A549 (cell line): Measurements from ENCODE around the gene BCORL1. TPM values are rescaled to one million over a fixed set of nuclear protein-coding genes. Genes with fewer than 3 reads are reported as not detected.

Experiments used
- ATAC-seq, 2 experiments: fragments of 200-7000 bp in 1 of 2; fragments of >200 bp in 1 of 2; cut with Nextera tagmentation in 1 of 2; cut with Tn5 transposase in 1 of 2; 3 replicates each; pipeline versions ENCODE4 v1.8.0 to v1.9.1; 2018 to 2020; ENCODE audit warnings: mild to moderate bottlenecking in 1 of 2, moderate library complexity in 1 of 2
- CTCF ChIA-PET: fragments of 300-600 bp; sonication (Branson Sonifier 250); formaldehyde crosslinking; extraction: SDS; loops from one replicate; lab custom pipeline; 2021; ENCODE audit warnings: antibody characterized with exemption, inconsistent platforms; lab: Yijun Ruan, JAX
- POLR2A ChIA-PET: fragments of 350-600 bp; formaldehyde crosslinking; extraction: SDS; loops from one replicate; lab custom pipeline; 2021; ENCODE audit warnings: antibody characterized with exemption, inconsistent platforms; lab: Yijun Ruan, JAX
- DNase-seq, 2 experiments: peaks; one replicate each; pipeline versions ENCODE4 v3.0.0 to v3.0.0-alpha.2; 2011 to 2016; ENCODE audit warnings: low read depth in 1 of 2, low spot score in 1 of 2
- FAIRE-seq: peaks from 2 replicates; lab custom pipeline; 2011; peaks lifted over from hg19 to GRCh38; lab: Jason Lieb, UNC
- H3K27ac ChIP-seq, 2 experiments: fragments of >200 bp; sonication (Bioruptor Twin); formaldehyde crosslinking; 3 replicates each; pipeline ENCODE4 v1.5.1; 2016 to 2017
- H3K4me1 ChIP-seq: fragments of >200 bp; sonication (Bioruptor Twin); formaldehyde crosslinking; 3 replicates; pipeline ENCODE4 v1.6.1; 2016
- H3K4me2 ChIP-seq: fragments of >200 bp; sonication (Bioruptor Twin); formaldehyde crosslinking; 3 replicates; pipeline ENCODE4 v1.6.1; 2016
- H3K4me3 ChIP-seq: fragments of >200 bp; sonication (Bioruptor Twin); formaldehyde crosslinking; 3 replicates; pipeline ENCODE4 v1.5.1; 2016
- H3K9me3 ChIP-seq: fragments of >200 bp; sonication (Bioruptor Twin); formaldehyde crosslinking; 3 replicates; pipeline ENCODE4 v1.6.1; 2016
- ATOH8 ChIP-seq: fragments of 250-450 bp; sonication (Bioruptor Pico); IDR thresholded peaks from 2 replicates; pipeline ENCODE4 v1.5.0; 2020; ENCODE audit warnings: low read depth, mild to moderate bottlenecking, moderate library complexity
- BCL3 ChIP-seq: fragments of >200 bp; sonication (Bioruptor Twin); formaldehyde crosslinking; IDR thresholded peaks from 3 replicates; pipeline ENCODE4 v1.6.1; 2016
- BHLHE40 ChIP-seq: IDR thresholded peaks from 2 replicates; pipeline ENCODE4 v1.6.1; 2012; ENCODE audit warnings: low read depth, low read length, inconsistent platforms
- CBX2 ChIP-seq: fragments of 200-600 bp; sonication (generic); IDR thresholded peaks from 2 replicates; pipeline ENCODE4 v1.6.1; 2016; ENCODE audit warnings: low read depth, mild to moderate bottlenecking, borderline replicate concordance
- CBX8 ChIP-seq: fragments of 200-600 bp; sonication (generic); IDR thresholded peaks from 2 replicates; pipeline ENCODE4 v1.6.1; 2016
- CEBPB ChIP-seq, 2 experiments: fragments of >200 bp in 1 of 2; sonication (Bioruptor Twin) in 1 of 2; formaldehyde crosslinking in 1 of 2; IDR thresholded peaks; 2 replicates each; pipeline ENCODE4 v1.6.1; 2012 to 2016
- CHD2 ChIP-seq: fragments of 150-350 bp; IDR thresholded peaks from 2 replicates; pipeline ENCODE4 v1.6.1; 2014; ENCODE audit warnings: low read length; ENCODE audit not compliant: partially characterized antibody
- CHD4 ChIP-seq: fragments of 200-600 bp; sonication (generic); IDR thresholded peaks from 2 replicates; pipeline ENCODE4 v1.6.1; 2016; ENCODE audit warnings: antibody characterized with exemption, mild to moderate bottlenecking, borderline replicate concordance
- EHF ChIP-seq: fragments of 250-450 bp; sonication (Bioruptor Pico); IDR thresholded peaks from 2 replicates; pipeline ENCODE4 v1.5.0; 2020; ENCODE audit warnings: mild to moderate bottlenecking
- FOSL2 ChIP-seq, 2 experiments: fragments of 450-650 bp in 1 of 2; fragments of >200 bp in 1 of 2; sonication (Bioruptor Twin) in 1 of 2; formaldehyde crosslinking; IDR thresholded peaks; 2 replicates each; pipeline versions ENCODE4 v1.5.0 to v1.6.1; 2016 to 2020; ENCODE audit warnings: mild to moderate bottlenecking in 1 of 2, moderate library complexity in 1 of 2
- HDAC2 ChIP-seq: fragments of 200-600 bp; sonication (generic); IDR thresholded peaks from 2 replicates; pipeline ENCODE4 v1.6.1; 2016
- HEYL ChIP-seq: fragments of 250-450 bp; sonication (Bioruptor Pico); IDR thresholded peaks from 2 replicates; pipeline ENCODE4 v1.8.0; 2021; ENCODE audit warnings: mild to moderate bottlenecking, moderate library complexity
- HOXA7 ChIP-seq: fragments of 250-450 bp; sonication (Bioruptor Pico); IDR thresholded peaks from 2 replicates; pipeline ENCODE4 v1.5.0; 2020; ENCODE audit warnings: mild to moderate bottlenecking, moderate library complexity
- HOXB13 ChIP-seq: fragments of 250-450 bp; sonication (Bioruptor Pico); IDR thresholded peaks from 2 replicates; pipeline ENCODE4 v1.5.0; 2020; ENCODE audit warnings: low read depth, mild to moderate bottlenecking, moderate library complexity
- HOXB5 ChIP-seq: fragments of 250-450 bp; sonication (Bioruptor Pico); IDR thresholded peaks from 2 replicates; pipeline ENCODE4 v1.5.0; 2020; ENCODE audit warnings: mild to moderate bottlenecking, moderate library complexity
- JUN ChIP-seq, 2 experiments: fragments of >200 bp; sonication (Bioruptor Twin); formaldehyde crosslinking; IDR thresholded peaks; 2 replicates in 1 of 2; 3 replicates in 1 of 2; pipeline ENCODE4 v1.6.1; 2016 to 2017
- JUNB ChIP-seq: fragments of >200 bp; sonication (Bioruptor Twin); formaldehyde crosslinking; IDR thresholded peaks from 2 replicates; pipeline ENCODE4 v1.6.1; 2016
- KDM1A ChIP-seq: fragments of 200-600 bp; sonication (generic); IDR thresholded peaks from 2 replicates; pipeline ENCODE4 v1.6.1; 2016; ENCODE audit warnings: low read depth, mild to moderate bottlenecking
- KDM5A ChIP-seq: fragments of 200-600 bp; sonication (generic); IDR thresholded peaks from 2 replicates; pipeline ENCODE4 v1.6.1; 2016; ENCODE audit warnings: antibody characterized with exemption, mild to moderate bottlenecking
- MAX ChIP-seq: IDR thresholded peaks from 2 replicates; pipeline ENCODE4 v1.6.1; 2012
- MAZ ChIP-seq: fragments of 150-350 bp; IDR thresholded peaks from 2 replicates; pipeline ENCODE4 v1.6.1; 2014; ENCODE audit warnings: antibody characterized with exemption, low read depth, low read length, borderline replicate concordance
- NFE2L2 ChIP-seq: fragments of 150-350 bp; conservative IDR thresholded peaks from 2 replicates; pipeline ENCODE4 v1.6.1; 2014; ENCODE audit warnings: low read length
- PHF8 ChIP-seq: fragments of 200-600 bp; sonication (generic); IDR thresholded peaks from 2 replicates; pipeline ENCODE4 v1.6.1; 2016; ENCODE audit warnings: low read depth, mild to moderate bottlenecking, antibody characterized with exemption, moderate library complexity, borderline replicate concordance
- POLR2A ChIP-seq: IDR thresholded peaks from 2 replicates; pipeline ENCODE4 v1.6.1; 2012; ENCODE audit warnings: mild to moderate bottlenecking, low read length
- RCOR1 ChIP-seq: fragments of 150-350 bp; IDR thresholded peaks from 2 replicates; pipeline ENCODE4 v1.6.1; 2014; ENCODE audit warnings: antibody characterized with exemption, low read length, low read depth
- REST ChIP-seq: fragments of 200-600 bp; sonication (generic); IDR thresholded peaks from 2 replicates; pipeline ENCODE4 v1.6.1; 2016; ENCODE audit warnings: antibody characterized with exemption, mild to moderate bottlenecking, moderate library complexity
- RFX5 ChIP-seq: fragments of 450-650 bp; IDR thresholded peaks from 2 replicates; pipeline ENCODE4 v1.7.1; 2014; ENCODE audit warnings: antibody characterized with exemption, mild to moderate bottlenecking, moderate library complexity
- RNF2 ChIP-seq: fragments of 200-600 bp; sonication (generic); IDR thresholded peaks from 2 replicates; pipeline ENCODE4 v1.6.1; 2016; ENCODE audit warnings: low read depth, mild to moderate bottlenecking, antibody characterized with exemption, moderate library complexity, borderline replicate concordance
- SMC3 ChIP-seq: fragments of >200 bp; sonication (Bioruptor Twin); formaldehyde crosslinking; IDR thresholded peaks from 3 replicates; pipeline ENCODE4 v1.6.1; 2018; ENCODE audit warnings: inconsistent platforms
- SREBF2 ChIP-seq: fragments of 450-650 bp; IDR thresholded peaks from 2 replicates; pipeline ENCODE4 v1.6.1; 2014; ENCODE audit warnings: mild to moderate bottlenecking, moderate library complexity
- TFCP2L1 ChIP-seq: fragments of 250-450 bp; sonication (Bioruptor Pico); IDR thresholded peaks from 2 replicates; pipeline ENCODE4 v1.5.0; 2021; ENCODE audit warnings: mild to moderate bottlenecking
- USF2 ChIP-seq: fragments of 450-650 bp; IDR thresholded peaks from 2 replicates; pipeline ENCODE4 v1.6.1; 2014; ENCODE audit warnings: antibody characterized with exemption
- ZFP36 ChIP-seq: fragments of 450-650 bp; IDR thresholded peaks from 2 replicates; pipeline ENCODE4 v1.6.1; 2014; ENCODE audit warnings: borderline replicate concordance; ENCODE audit not compliant: partially characterized antibody
- ZSCAN20 ChIP-seq: fragments of 250-450 bp; sonication (Bioruptor Pico); IDR thresholded peaks from 2 replicates; pipeline ENCODE4 v1.8.0; 2022; ENCODE audit warnings: mild to moderate bottlenecking, moderate library complexity
- WGBS: methylation state at CpG from one replicate; pipeline ENCODE4 v1.1.6; 2017; ENCODE audit errors: missing lambda C conversion rate; 5-methylcytosine and 5-hydroxymethylcytosine counted together
- polyA minus RNA-seq: library from RNA; depleted of rRNA, polyadenylated mRNA; stranded (reverse); fragments of >200 nt; gene quantifications from 2 replicates; pipeline ENCODE4 v1.2.3, GENCODE V29; 2011; rRNA and poly(A)+ RNA removed
- polyA plus RNA-seq, 4 experiments: library from polyadenylated mRNA; depleted of rRNA in 3 of 4; stranded (reverse); fragments of >200 nt; fragmentation: RNase III in 1 of 4; extraction: RNeasy Plus Mini Kit Qiagen cat#74134 plus additional on column Dnase treatment in 1 of 4; gene quantifications; 2 replicates in 3 of 4; 3 replicates in 1 of 4; pipeline ENCODE4 v1.2.3, GENCODE V29; 2011 to 2017

Gene BCORL1
- 1.4 and 2.3 TPM in 2 replicates for polyA plus RNA-seq (2011; rRNA removed)
- 1.7 and 2.5 TPM in 2 replicates for polyA plus RNA-seq (2012; cell fraction: cytosol; rRNA removed)
- 5.6 and 5.7 TPM in 2 replicates for polyA plus RNA-seq (2012; cell fraction: nucleus; rRNA removed)
- polyA plus RNA-seq (2017; fragmentation: RNase III; extraction: RNeasy Plus Mini Kit Qiagen cat#74134 plus additional on column Dnase treatment) = 4.8 to 6.3 TPM (median 6.1 TPM) in 3 replicates
- 3.1 and 5.9 TPM in 2 replicates for polyA minus RNA-seq

- FAIRE-seq (peak; percentile 86), DNase-seq (peak; percentile 94), ATAC-seq (peak; percentile 83 to 91)
- Histone ChIP-seq H3K27ac (peak within 1 kb of the TSS; percentile 51 to 98), H3K9me3 (no peaks in the 10 kb centered on the region), H3K4me3 (no peak within 1 kb of the TSS; the same call in 1 of the 3 replicates), H3K4me1 (no peaks in the 10 kb centered on the region), H3K4me2 (no peak within 1 kb of the TSS; the same call in 1 of the 3 replicates)
- WGBS = under 1% methylated on average over 32 of the region's 74 CpGs
- ChIA-PET CTCF (interaction anchor here (0.7 to 1.0 kb wide), 3 partner anchors 10 to 56 kb away, joined by 3 to 4 read pairs (median 3); no protein-coding TSS in a partner anchor), POLR2A (interaction anchor here (0.7 to 1.8 kb wide), 2 partner anchors 36 to 51 kb away, joined by 9 to 14 read pairs; no protein-coding TSS in a partner anchor)
- peak; percentile 99 for TF ChIP-seq MAZ
- no peak for TF ChIP-seq CEBPB (IDR thresholded peaks at IDR 0.05)
- no peak for TF ChIP-seq RNF2
- no peak for TF ChIP-seq HDAC2
- no peak for TF ChIP-seq REST
- TF ChIP-seq SREBF2 = no peak
- no peak for TF ChIP-seq HOXB13 (CRISPR knock-in tag)
- 0 out of 3 replicates have a peak, but pooled peaks have one; percentile 6 for TF ChIP-seq SMC3
- no peak for TF ChIP-seq CBX2
- TF ChIP-seq KDM1A = no peak
- no peak for TF ChIP-seq ZFP36
- no peak for TF ChIP-seq NFE2L2
- TF ChIP-seq MAX = peak; percentile 48
- TF ChIP-seq CHD4 = no peak
- no peak for TF ChIP-seq HOXB5 (CRISPR knock-in tag)
- TF ChIP-seq BCL3 = peak; percentile 78; the same call in 2 of the 3 replicates
- TF ChIP-seq HOXA7 (CRISPR knock-in tag) = no peak
- TF ChIP-seq BHLHE40 = no peak
- no peak for TF ChIP-seq RCOR1
- TF ChIP-seq KDM5A = no peak
- TF ChIP-seq TFCP2L1 (CRISPR knock-in tag) = no peak
- TF ChIP-seq JUNB = no peak
- no peak for TF ChIP-seq CHD2
- no peak for TF ChIP-seq USF2
- no peak for TF ChIP-seq ZSCAN20 (CRISPR knock-in tag)
- peak in 1 of 2 experiments; percentile 54; a peak in 2 of 5 replicates for TF ChIP-seq JUN (IDR thresholded peaks at IDR 0.05)
- TF ChIP-seq CBX8 = no peak
- no peak for TF ChIP-seq ATOH8 (CRISPR knock-in tag)
- peak; percentile 92 for TF ChIP-seq POLR2A
- TF ChIP-seq EHF (CRISPR knock-in tag) = no peak
- TF ChIP-seq FOSL2 (IDR thresholded peaks at IDR 0.05) = no peak
- no peak for TF ChIP-seq FOSL2 (CRISPR knock-in tag; IDR thresholded peaks at IDR 0.05)
- peak; percentile 63; the same call in 1 of the 2 replicates for TF ChIP-seq PHF8
- TF ChIP-seq RFX5 = no peak
- no peak for TF ChIP-seq HEYL
Observed at GRCh38 chrX:129982300-129983251, at the start of gene BCORL1. BCORL1 (plus strand) TSS chrX:129982635; CDS start chrX:130005232, 22,597 bp downstream.
